ENCODE data around the gene TRMT11.

DNA sequence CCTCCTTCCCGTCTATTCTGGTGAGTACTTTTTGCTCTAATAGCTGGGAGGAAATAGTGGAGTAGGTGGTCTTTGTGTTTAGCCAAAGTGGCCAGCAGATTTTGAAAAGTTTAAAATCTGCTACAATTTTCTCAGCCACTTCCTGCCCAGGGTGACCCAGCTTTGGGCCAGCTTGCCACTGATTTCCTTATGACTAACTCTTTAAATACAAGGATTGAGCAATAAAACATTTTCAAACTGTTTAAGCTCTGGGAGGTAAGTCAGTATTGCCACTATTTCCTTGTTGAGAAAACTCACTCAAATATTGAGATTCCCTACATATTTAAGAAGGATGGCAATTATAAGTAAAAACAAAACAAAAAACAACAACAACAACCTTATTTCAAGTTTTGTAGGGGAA is 54.5 kb downstream of the TRMT11 start:
- TF ChIP-seq, protein P1, sequence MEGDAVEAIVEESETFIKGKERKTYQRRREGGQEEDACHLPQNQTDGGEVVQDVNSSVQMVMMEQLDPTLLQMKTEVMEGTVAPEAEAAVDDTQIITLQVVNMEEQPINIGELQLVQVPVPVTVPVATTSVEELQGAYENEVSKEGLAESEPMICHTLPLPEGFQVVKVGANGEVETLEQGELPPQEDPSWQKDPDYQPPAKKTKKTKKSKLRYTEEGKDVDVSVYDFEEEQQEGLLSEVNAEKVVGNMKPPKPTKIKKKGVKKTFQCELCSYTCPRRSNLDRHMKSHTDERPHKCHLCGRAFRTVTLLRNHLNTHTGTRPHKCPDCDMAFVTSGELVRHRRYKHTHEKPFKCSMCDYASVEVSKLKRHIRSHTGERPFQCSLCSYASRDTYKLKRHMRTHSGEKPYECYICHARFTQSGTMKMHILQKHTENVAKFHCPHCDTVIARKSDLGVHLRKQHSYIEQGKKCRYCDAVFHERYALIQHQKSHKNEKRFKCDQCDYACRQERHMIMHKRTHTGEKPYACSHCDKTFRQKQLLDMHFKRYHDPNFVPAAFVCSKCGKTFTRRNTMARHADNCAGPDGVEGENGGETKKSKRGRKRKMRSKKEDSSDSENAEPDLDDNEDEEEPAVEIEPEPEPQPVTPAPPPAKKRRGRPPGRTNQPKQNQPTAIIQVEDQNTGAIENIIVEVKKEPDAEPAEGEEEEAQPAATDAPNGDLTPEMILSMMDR (IDR thresholded peaks at IDR 0.05), result no peak
- no peak for TF ChIP-seq POLR2AphosphoS5 (IDR thresholded peaks at IDR 0.05)
- no peak for TF ChIP-seq EP300 (IDR thresholded peaks at IDR 0.05)
- TF ChIP-seq POLR2A (IDR thresholded peaks at IDR 0.05; ENCODE audit: low read depth), result no peak

Data from esophagus muscularis mucosa (tissue), 4 donors.